ENCODE data around the gene SLC16A4.

DNA sequence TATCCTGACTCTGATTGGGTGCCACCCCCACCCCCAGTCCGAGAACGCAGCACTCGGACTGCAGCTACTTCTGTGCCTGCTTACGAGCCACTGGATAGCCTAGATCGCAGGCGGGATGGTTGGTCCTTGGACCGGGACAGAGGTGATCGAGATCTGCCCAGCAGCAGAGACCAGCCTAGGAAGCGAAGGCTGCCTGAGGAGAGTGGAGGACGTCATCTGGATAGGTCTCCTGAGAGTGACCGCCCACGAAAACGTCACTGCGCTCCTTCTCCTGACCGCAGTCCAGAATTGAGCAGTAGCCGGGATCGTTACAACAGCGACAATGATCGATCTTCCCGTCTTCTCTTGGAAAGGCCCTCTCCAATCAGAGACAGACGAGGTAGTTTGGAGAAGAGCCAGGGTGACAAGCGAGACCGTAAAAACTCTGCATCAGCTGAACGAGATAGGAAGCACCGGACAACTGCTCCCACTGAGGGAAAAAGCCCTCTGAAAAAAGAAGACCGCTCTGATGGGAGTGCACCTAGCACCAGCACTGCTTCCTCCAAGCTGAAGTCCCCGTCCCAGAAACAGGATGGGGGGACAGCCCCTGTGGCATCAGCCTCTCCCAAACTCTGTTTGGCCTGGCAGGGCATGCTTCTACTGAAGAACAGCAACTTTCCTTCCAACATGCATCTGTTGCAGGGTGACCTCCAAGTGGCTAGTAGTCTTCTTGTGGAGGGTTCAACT is 49.5 kb downstream of the SLC16A4 start:
- TF ChIP-seq, protein P1, sequence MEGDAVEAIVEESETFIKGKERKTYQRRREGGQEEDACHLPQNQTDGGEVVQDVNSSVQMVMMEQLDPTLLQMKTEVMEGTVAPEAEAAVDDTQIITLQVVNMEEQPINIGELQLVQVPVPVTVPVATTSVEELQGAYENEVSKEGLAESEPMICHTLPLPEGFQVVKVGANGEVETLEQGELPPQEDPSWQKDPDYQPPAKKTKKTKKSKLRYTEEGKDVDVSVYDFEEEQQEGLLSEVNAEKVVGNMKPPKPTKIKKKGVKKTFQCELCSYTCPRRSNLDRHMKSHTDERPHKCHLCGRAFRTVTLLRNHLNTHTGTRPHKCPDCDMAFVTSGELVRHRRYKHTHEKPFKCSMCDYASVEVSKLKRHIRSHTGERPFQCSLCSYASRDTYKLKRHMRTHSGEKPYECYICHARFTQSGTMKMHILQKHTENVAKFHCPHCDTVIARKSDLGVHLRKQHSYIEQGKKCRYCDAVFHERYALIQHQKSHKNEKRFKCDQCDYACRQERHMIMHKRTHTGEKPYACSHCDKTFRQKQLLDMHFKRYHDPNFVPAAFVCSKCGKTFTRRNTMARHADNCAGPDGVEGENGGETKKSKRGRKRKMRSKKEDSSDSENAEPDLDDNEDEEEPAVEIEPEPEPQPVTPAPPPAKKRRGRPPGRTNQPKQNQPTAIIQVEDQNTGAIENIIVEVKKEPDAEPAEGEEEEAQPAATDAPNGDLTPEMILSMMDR (conservative IDR thresholded peaks at IDR 0.05; ENCODE audit: low read length): no peak
- no peak for TF ChIP-seq EZH2phosphoT487 (IDR thresholded peaks at IDR 0.05; ENCODE audit: borderline replicate concordance, low read depth, low read length)

All from OCI-LY7 (cell line).